Neural crest cell (in vitro differentiated cells): ENCODE results near the gene RBX1. TPM values are rescaled to one million over a fixed set of nuclear protein-coding genes. Genes with fewer than 3 reads are reported as not detected.

ENCODE experiments used
- total RNA-seq: library from RNA; stranded (reverse); gene quantifications from 2 replicates; pipeline ENCODE4 v1.2.1, GENCODE V29; 2021

Gene RBX1
- total RNA-seq, 1 donor from 2014 or later = 75.5 TPM

Other genes starting within 250 kb of the RBX1 start
- gene SLC25A17, start 132.0 kb upstream of the RBX1 start, total RNA-seq = 25.7 and 28.1 TPM in 2 replicates
- gene ST13, start 94.7 kb upstream of the RBX1 start, total RNA-seq = 303 and 321 TPM in 2 replicates
- 34.7 and 37.0 TPM in 2 replicates for gene XPNPEP3, start 94.2 kb upstream of the RBX1 start, total RNA-seq
- gene DNAJB7, start 89.3 kb upstream of the RBX1 start, total RNA-seq = not detected in 2 replicates
- gene EP300, start 141.2 kb downstream of the RBX1 start, total RNA-seq = 89.2 and 93.1 TPM in 2 replicates